Heart left ventricle (tissue), 16 donors: Measurements from ENCODE around the gene PEX11A. TPM values are rescaled to one million over a fixed set of nuclear protein-coding genes. Genes with fewer than 3 reads are reported as not detected.

Source experiments
- ATAC-seq, 4 donors: fragments of 200-7000 bp; cut with Tn5 transposase; one replicate each; pipeline ENCODE4 v1.9.1; 2020 to 2022; ENCODE audit warnings: moderate library complexity in 4 of 4, mild to moderate bottlenecking in 3 of 4, moderate number of reproducible peaks in 1 of 4
- DNase-seq, 5 donors: peaks; one replicate each; pipeline ENCODE4 v3.0.0-alpha.2; 2020
- H3K27ac ChIP-seq, 12 donors: fragments of 200-600 bp; sonication (generic) in 4 of 12; one replicate each; pipeline versions ENCODE4 v1.5.0 to v1.8.0; 2016 to 2022; ENCODE audit warnings: mild to moderate bottlenecking in 2 of 12
- H3K27me3 ChIP-seq, 9 donors: fragments of 200-600 bp; sonication (generic) in 2 of 9; one replicate each; pipeline versions ENCODE4 v1.5.1 to v1.8.0; 2016 to 2022; ENCODE audit warnings: mild to moderate bottlenecking in 3 of 9
- H3K36me3 ChIP-seq, 9 donors: fragments of 200-600 bp; sonication (generic) in 2 of 9; one replicate each; pipeline versions ENCODE4 v1.5.0 to v1.8.0; 2018 to 2022; ENCODE audit warnings: mild to moderate bottlenecking in 2 of 9
- H3K4me1 ChIP-seq, 12 donors: fragments of 200-600 bp; sonication (generic) in 4 of 12; one replicate each; pipeline versions ENCODE4 v1.5.0 to v1.8.0; 2016 to 2022; ENCODE audit warnings: mild to moderate bottlenecking in 3 of 12
- H3K4me3 ChIP-seq, 12 donors: fragments of 200-600 bp; sonication (generic) in 4 of 12; one replicate each; pipeline versions ENCODE4 v1.5.0 to v1.8.0; 2017 to 2022; ENCODE audit warnings: mild to moderate bottlenecking in 9 of 12, moderate library complexity in 4 of 12
- H3K9me3 ChIP-seq, 12 donors: fragments of 200-600 bp; sonication (generic) in 4 of 12; one replicate each; pipeline versions ENCODE4 v1.5.0 to v1.8.0; 2016 to 2022; ENCODE audit warnings: mild to moderate bottlenecking in 1 of 12
- CTCF ChIP-seq, 12 donors: fragments of 200-600 bp; sonication (generic) in 4 of 12; IDR thresholded peaks; one replicate each; pipeline versions ENCODE4 v1.5.0 to v1.8.0; 2018 to 2022; ENCODE audit warnings: antibody characterized with exemption in 12 of 12, mild to moderate bottlenecking in 5 of 12
- POLR2A ChIP-seq, 2 donors: fragments of 450-650 bp; IDR thresholded peaks; one replicate each; pipeline ENCODE4 v1.6.1; 2017; ENCODE audit warnings: antibody characterized with exemption in 2 of 2, mild to moderate bottlenecking in 2 of 2, moderate library complexity in 2 of 2
- WGBS, 4 donors: extraction: QIAGEN DNeasy Blood & Tissue Kit in 2 of 4; methylation state at CpG; one replicate each; pipeline versions ENCODE4 v1.1.5 to v1.1.7; 2013 to 2018; 5-methylcytosine and 5-hydroxymethylcytosine counted together
- intact Hi-C, 10 donors: fragments of 100-400 bp; cut with DNase I; formaldehyde crosslinking; loops; one replicate each; pipeline versions ENCODE4 v1.11.1 to v1.14.2; 2022
- polyA plus RNA-seq, 2 donors: library from polyadenylated mRNA; stranded (reverse); fragments of 200-250 nt; gene quantifications; one replicate each; pipeline ENCODE4 v1.2.3, GENCODE V29; 2013
- total RNA-seq, 9 donors: library from RNA; depleted of rRNA in 2 of 9; stranded (reverse); fragments of >200 nt in 2 of 9; fragmentation: NEBNext Ultra II Directional in 3 of 9; extraction: Animal tissue kit (Norgen Biotek cat#: 25700) in 3 of 9; gene quantifications; one replicate each; pipeline versions ENCODE4 v1.1.0 to v1.2.4, GENCODE V29; 2016 to 2023
- donor health status: ischemic (EF 13 %, LVEDD 7.1; RV severe dilation, severe dysfunction).
- donor health status: healthy with polysubstance abuse.
- donor health status: DM: no; HTN: yes; CAD: no.
- donor health status: DM: no; HTN: no; CAD: no.
- donor health status: ischemic (EF 25% LVEDD 6.9; RV normal size, moderate dysfunction).
- donor health status: ischemic (EF 25% LVEDD 5.7; RV mildly dilated, moderate dysfunction).
- donor health status: healthy.
- donor health status: DM: yes; HTN: yes; CAD: no.
- donor health status: ischemic (EF 35%, LVEDD 5.7; RV mildly dilated, moderate dysfunction).
- donor health status: nonischemic (EF 11% LVEDD 7.7; RV severe dilation, severe dysfunction).
- donor health status: DM: yes; HTN: yes; CAD: no.
- donor health status: PGD.
- donor health status: ischemic (EF 29% LVEDD 5.4; RV normal size, mild dysfunction).
- donor health status: nonischemic (EF 23%, LVEDD 6.1; RV moderate dilation, normal function).

The PEX11A gene
- total and polyA plus RNA-seq, 11 donors = 5.9 to 23.0 (median 10.7) TPM

- no peak overlapping the region for H3K4me3 ChIP-seq
- no peaks in the 10 kb centered on the region for H3K9me3 ChIP-seq
- peaks cover 0 to 4% (median 0%) of the 10 kb centered on the region in 12 donors for H3K4me1 ChIP-seq
- WGBS, 4 donors = 35 to 58% (median 52%) methylated on average over 8 of the region's 8 CpGs
- TF ChIP-seq CTCF (IDR thresholded peaks at IDR 0.05) (no peak), POLR2A (IDR thresholded peaks at IDR 0.05) (no peak)
- no peak overlapping the region for H3K27ac ChIP-seq
- DNase-seq (no peak), ATAC-seq (no peak)
- no peaks in the 10 kb centered on the region for H3K36me3 ChIP-seq
- intact Hi-C loops = no loop called here
- H3K27me3 ChIP-seq = peaks cover 0 to 5% (median 0%) of the 10 kb centered on the region in 9 donors
Measured at GRCh38 chr15:89732451-89733172, 42.1 kb upstream of the PEX11A start.

- TF ChIP-seq CTCF (IDR thresholded peaks at IDR 0.05) (no peak), POLR2A (IDR thresholded peaks at IDR 0.05) (no peak)
- H3K4me3 ChIP-seq = no peak overlapping the region
- H3K9me3 ChIP-seq = no peaks in the 10 kb centered on the region
- H3K4me1 ChIP-seq = peaks cover 0 to 4% (median 0%) of the 10 kb centered on the region in 12 donors
- no peaks in the 10 kb centered on the region for H3K36me3 ChIP-seq
- 89 to 93% (median 90%) methylated on average over 4 to 5 of the region's 5 CpGs for WGBS, 4 donors
- no peak for DNase-seq
- H3K27ac ChIP-seq = no peak overlapping the region
- peaks cover 0 to 5% (median 0%) of the 10 kb centered on the region in 9 donors for H3K27me3 ChIP-seq
- intact Hi-C loops = no loop called here
- ATAC-seq = no peak
Measured at GRCh38 chr15:89731275-89731674, 40.7 kb upstream of the PEX11A start.

GRCh38 chr15:89728254-89728653 is 37.7 kb upstream of the PEX11A start:
- DNase-seq (no peak), ATAC-seq (peak in 3 of 4 donors; percentile 58 to 71 (median 66))
- TF ChIP-seq POLR2A (IDR thresholded peaks at IDR 0.05) = no peak
- no peak for TF ChIP-seq CTCF (IDR thresholded peaks at IDR 0.05)
- peaks cover 0 to 9% (median 0%) of the 10 kb centered on the region in 12 donors for H3K9me3 ChIP-seq
- intact Hi-C loops = no loop called here
- peaks cover 0 to 3% (median 0%) of the 10 kb centered on the region in 9 donors for H3K27me3 ChIP-seq
- no peak overlapping the region for H3K4me3 ChIP-seq
- no peaks in the 10 kb centered on the region for H3K36me3 ChIP-seq
- no peak overlapping the region for H3K27ac ChIP-seq
- peaks cover 0 to 4% (median 0%) of the 10 kb centered on the region in 12 donors for H3K4me1 ChIP-seq
- WGBS, 4 donors = 13 to 38% (median 17%) methylated on average over 2 of the region's 2 CpGs

- H3K27ac ChIP-seq = no peak overlapping the region
- TF ChIP-seq CTCF (IDR thresholded peaks at IDR 0.05) = no peak
- no peak for TF ChIP-seq POLR2A (IDR thresholded peaks at IDR 0.05)
- H3K4me1 ChIP-seq = peaks cover 0 to 4% (median 0%) of the 10 kb centered on the region in 12 donors
- 85 to 96% (median 88%) methylated on average over 1 of the region's 1 CpG for WGBS, 4 donors
- H3K4me3 ChIP-seq = no peak overlapping the region
- peaks cover 0 to 9% (median 0%) of the 10 kb centered on the region in 12 donors for H3K9me3 ChIP-seq
- ATAC-seq (no peak), DNase-seq (no peak)
- intact Hi-C loops = no loop called here
- H3K36me3 ChIP-seq = no peaks in the 10 kb centered on the region
- peaks cover 0 to 5% (median 0%) of the 10 kb centered on the region in 9 donors for H3K27me3 ChIP-seq
Measured at GRCh38 chr15:89725064-89725463, 34.5 kb upstream of the PEX11A start.
